Adrenal gland (tissue), 12 donors: ENCODE data around the gene SLC19A1. TPM values are rescaled to one million over a fixed set of nuclear protein-coding genes. Genes with fewer than 3 reads are reported as not detected.

ENCODE experiments used
- DNase-seq, 7 donors: peaks; one replicate each; pipeline ENCODE4 v3.0.0-alpha.2; 2019 to 2020
- H3K27ac ChIP-seq, 5 donors: fragments of 200-600 bp; sonication (generic) in 4 of 5; 1 replicate in 3 of 5; 2 replicates in 2 of 5; pipeline versions ENCODE4 v1.5.1 to v1.8.0; 2016 to 2020; ENCODE audit warnings: mild to moderate bottlenecking in 1 of 5
- H3K27me3 ChIP-seq: fragments of 200-600 bp; 2 replicates; pipeline ENCODE4 v1.8.0; 2021
- H3K36me3 ChIP-seq, 2 donors: fragments of 200-600 bp; replicated peaks in 1 of 2; 1 replicate in 1 of 2; 2 replicates in 1 of 2; pipeline versions ENCODE4 v1.5.1 to v1.8.0; 2018 to 2022
- H3K4me1 ChIP-seq, 2 donors: fragments of 200-600 bp; replicated peaks in 1 of 2; 1 replicate in 1 of 2; 2 replicates in 1 of 2; pipeline versions ENCODE4 v1.5.1 to v1.8.0; 2018 to 2021
- H3K4me3 ChIP-seq, 4 donors: fragments of 200-600 bp; sonication (generic) in 3 of 4; one replicate each; pipeline ENCODE4 v1.5.1; 2016 to 2018
- H3K9me3 ChIP-seq, 3 donors: fragments of 200-600 bp; sonication (generic) in 1 of 3; replicated peaks in 1 of 3; 1 replicate in 2 of 3; 2 replicates in 1 of 3; pipeline versions ENCODE4 v1.5.1 to v1.8.0; 2016 to 2021
- POLR2A ChIP-seq, 2 donors: fragments of 450-650 bp; IDR thresholded peaks; one replicate each; pipeline ENCODE4 v1.6.1; 2017; ENCODE audit warnings: antibody characterized with exemption in 2 of 2, mild to moderate bottlenecking in 2 of 2, moderate library complexity in 1 of 2
- WGBS, 4 donors: extraction: QIAGEN DNeasy Blood & Tissue Kit in 2 of 4; methylation state at CpG; one replicate each; pipeline versions ENCODE4 v1.1.5 to v1.1.7; 2013 to 2017; 5-methylcytosine and 5-hydroxymethylcytosine counted together
- intact Hi-C, 2 donors: fragments of 100-400 bp; cut with DNase I; formaldehyde crosslinking; loops; one replicate each; pipeline versions ENCODE4 v1.14.1 to v1.15.0; 2022 to 2023
- polyA plus RNA-seq, 3 donors: library from polyadenylated mRNA; stranded (reverse); fragments of 200-250 nt in 2 of 3; fragments of 350-450 nt in 1 of 3; fragmentation: Illumina TruSeq in 1 of 3; extraction: RNeasy Lipid Tissue Mini Kit (QIAGEN cat#74804) in 1 of 3; gene quantifications; one replicate each; pipeline ENCODE4 v1.2.3, GENCODE V29; 2013 to 2014
- total RNA-seq, 9 donors: library from RNA; depleted of rRNA in 4 of 9; stranded (reverse); fragments of >200 nt in 4 of 9; fragments of 120-200 nt in 1 of 9; fragmentation: NEBNext Ultra II Directional in 1 of 9; extraction: Animal tissue kit (Norgen Biotek cat#: 25700) in 1 of 9; gene quantifications; one replicate each; pipeline versions ENCODE4 v1.1.0 to v1.2.4, GENCODE V29; 2013 to 2023
- TF ChIP-seq, protein P1 (sequence below), 6 experiments: fragments of 450-650 bp in 4 of 6; fragments of 200-600 bp in 2 of 6; sonication (generic) in 1 of 6; IDR thresholded peaks; 1 replicate in 5 of 6; 2 replicates in 1 of 6; pipeline versions ENCODE4 v1.5.1 to v1.8.0; 2016 to 2021; ENCODE audit warnings: antibody characterized with exemption in 6 of 6, mild to moderate bottlenecking in 2 of 6, moderate library complexity in 1 of 6
- donor health status: healthy with polysubstance abuse.
- donor health status: Bipolar disorder and iron deficiency.
- donor health status: DM: yes; HTN: yes; CAD: no.
- donor health status: DM: no; HTN: no; CAD: no.
- donor health status: DM: no; HTN: no; CAD: no.
- donor health status: DM: yes; HTN: yes; CAD: no.

The SLC19A1 gene
- total and polyA plus RNA-seq, 12 donors: 1.7 to 21.2 (median 15.3) TPM

DNA sequence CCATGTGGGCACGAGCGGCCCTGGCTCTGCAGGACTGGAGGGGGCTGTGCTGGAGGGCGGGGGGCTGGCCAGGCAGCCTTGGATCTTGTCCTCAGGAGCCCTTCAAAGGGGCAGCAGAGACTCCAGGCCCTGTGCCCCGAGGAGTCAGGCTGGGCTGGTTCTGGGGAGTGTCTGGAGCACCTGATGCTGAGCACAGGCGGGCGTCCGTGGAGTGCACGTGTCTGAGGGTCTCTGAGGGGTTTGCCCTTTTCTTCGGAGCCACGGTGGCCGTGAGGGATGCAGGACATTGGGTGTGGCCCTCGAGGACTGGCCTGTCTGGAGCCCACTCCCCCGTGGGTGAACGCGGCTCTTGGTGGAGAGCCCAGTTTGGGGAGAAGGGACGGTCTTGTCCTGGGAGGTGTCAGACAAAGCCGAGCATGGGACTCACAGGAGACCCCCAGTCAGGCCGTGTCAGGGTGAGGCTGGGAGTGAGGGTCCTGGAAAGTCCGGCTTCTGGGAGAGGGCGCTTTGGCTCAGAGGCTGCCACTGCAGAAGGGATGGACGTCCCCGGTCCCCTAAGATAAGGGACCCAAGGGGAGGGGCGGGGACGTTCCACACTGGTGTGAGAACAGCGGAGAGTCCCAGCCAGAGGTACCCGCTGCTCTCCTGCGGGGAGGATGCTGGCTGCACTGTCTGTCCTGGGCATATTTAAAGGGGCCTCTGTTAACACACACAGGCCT is 76.5 kb downstream of the SLC19A1 start:
- no peaks in the 10 kb centered on the region for H3K9me3 ChIP-seq
- DNase-seq: no peak
- 85 to 91% (median 89%) methylated on average over 9 to 27 of the region's 27 CpGs for WGBS, 4 donors
- intact Hi-C loops: no loop called here
- no peak for TF ChIP-seq POLR2A (IDR thresholded peaks at IDR 0.05)
- TF ChIP-seq, protein P1, sequence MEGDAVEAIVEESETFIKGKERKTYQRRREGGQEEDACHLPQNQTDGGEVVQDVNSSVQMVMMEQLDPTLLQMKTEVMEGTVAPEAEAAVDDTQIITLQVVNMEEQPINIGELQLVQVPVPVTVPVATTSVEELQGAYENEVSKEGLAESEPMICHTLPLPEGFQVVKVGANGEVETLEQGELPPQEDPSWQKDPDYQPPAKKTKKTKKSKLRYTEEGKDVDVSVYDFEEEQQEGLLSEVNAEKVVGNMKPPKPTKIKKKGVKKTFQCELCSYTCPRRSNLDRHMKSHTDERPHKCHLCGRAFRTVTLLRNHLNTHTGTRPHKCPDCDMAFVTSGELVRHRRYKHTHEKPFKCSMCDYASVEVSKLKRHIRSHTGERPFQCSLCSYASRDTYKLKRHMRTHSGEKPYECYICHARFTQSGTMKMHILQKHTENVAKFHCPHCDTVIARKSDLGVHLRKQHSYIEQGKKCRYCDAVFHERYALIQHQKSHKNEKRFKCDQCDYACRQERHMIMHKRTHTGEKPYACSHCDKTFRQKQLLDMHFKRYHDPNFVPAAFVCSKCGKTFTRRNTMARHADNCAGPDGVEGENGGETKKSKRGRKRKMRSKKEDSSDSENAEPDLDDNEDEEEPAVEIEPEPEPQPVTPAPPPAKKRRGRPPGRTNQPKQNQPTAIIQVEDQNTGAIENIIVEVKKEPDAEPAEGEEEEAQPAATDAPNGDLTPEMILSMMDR (IDR thresholded peaks at IDR 0.05): no peak
- peaks cover 2 to 7% of the 10 kb centered on the region in 2 donors for H3K4me1 ChIP-seq
- peaks cover 0 to 7% of the 10 kb centered on the region in 2 donors for H3K36me3 ChIP-seq
- no peak overlapping the region for H3K4me3 ChIP-seq
- no peaks in the 10 kb centered on the region for H3K27me3 ChIP-seq
- H3K27ac ChIP-seq: no peak overlapping the region

DNA sequence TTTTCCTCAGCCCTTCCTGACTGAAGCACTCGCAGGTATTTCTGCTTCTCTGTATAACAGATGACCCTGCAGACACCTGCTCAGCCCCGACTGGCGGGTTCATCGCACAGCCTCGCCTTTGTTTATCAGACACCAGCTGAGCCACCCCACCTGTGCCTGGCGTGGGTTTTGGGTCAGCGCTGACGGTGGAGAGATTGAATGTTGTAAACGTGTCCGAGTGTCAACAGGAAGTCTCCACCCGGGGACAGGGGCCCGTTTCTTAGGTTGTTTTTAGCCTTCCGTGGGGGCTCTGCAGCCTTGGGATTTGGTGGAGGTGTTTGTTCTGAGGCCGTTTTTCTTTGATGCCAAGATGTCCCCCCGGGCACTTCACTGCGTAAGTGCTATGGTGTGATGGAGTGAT is 77.1 kb downstream of the SLC19A1 start:
- Histone ChIP-seq H3K4me3 (no peak overlapping the region), H3K9me3 (no peaks in the 10 kb centered on the region), H3K27me3 (no peaks in the 10 kb centered on the region), H3K27ac (no peak overlapping the region), H3K36me3 (peaks cover 0 to 7% of the 10 kb centered on the region in 2 donors), H3K4me1 (peaks cover 0 to 6% of the 10 kb centered on the region in 2 donors)
- 79 to 84% (median 81%) methylated on average over 15 to 16 of the region's 16 CpGs for WGBS, 4 donors
- DNase-seq: no peak
- intact Hi-C loops: no loop called here
- TF ChIP-seq POLR2A (IDR thresholded peaks at IDR 0.05): no peak
- TF ChIP-seq, protein P1 (IDR thresholded peaks at IDR 0.05): no peak

DNA sequence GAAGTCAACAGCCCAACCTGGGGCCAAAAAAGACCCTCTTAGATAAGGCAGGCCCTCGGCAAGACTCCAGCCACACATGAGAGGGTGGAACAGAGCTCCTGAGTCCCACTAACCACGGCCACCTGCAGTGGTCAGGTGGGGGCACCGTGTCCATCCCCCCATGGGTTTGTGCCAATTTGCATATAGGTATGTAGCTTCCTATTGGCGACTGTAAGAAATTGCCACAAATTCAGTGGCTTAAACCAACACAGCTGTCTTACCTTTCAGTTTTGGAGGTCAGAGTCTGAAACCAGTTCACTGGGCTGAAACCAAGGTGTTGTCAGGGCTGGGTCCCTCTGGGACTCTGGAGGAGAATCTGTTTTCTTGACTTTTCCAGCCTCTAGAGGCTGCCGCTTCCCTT is 77.9 kb downstream of the SLC19A1 start:
- Histone ChIP-seq H3K27ac (no peak overlapping the region), H3K4me1 (peaks cover 0 to 6% of the 10 kb centered on the region in 2 donors), H3K9me3 (no peaks in the 10 kb centered on the region), H3K27me3 (no peaks in the 10 kb centered on the region), H3K4me3 (no peak overlapping the region), H3K36me3 (peaks cover 0 to 7% of the 10 kb centered on the region in 2 donors)
- WGBS, 4 donors: 88 to 94% (median 92%) methylated on average over 2 to 5 of the region's 5 CpGs
- no peak for DNase-seq
- TF ChIP-seq POLR2A (IDR thresholded peaks at IDR 0.05): no peak
- intact Hi-C loops: no loop called here

DNA sequence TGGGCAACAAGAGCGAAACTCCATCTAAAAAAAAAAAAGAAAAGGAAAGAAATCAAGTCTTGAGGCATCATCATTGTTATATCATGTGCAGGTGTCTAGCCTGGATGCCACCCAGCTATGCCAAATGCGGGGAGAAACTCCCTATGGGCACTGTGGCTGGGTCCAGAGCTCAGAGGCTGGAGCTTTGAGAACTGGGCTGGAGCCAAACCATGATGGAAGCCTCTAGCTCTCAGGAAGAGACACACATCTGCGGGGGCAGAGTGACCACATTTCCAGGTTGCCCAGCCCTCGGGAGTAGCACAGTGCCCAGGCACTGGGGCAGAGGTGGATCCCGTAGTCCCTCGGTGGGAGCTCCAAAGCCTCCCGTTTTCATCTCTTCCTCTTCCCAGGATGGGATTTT is 78.4 kb downstream of the SLC19A1 start:
- Histone ChIP-seq H3K4me3 (no peak overlapping the region), H3K9me3 (no peaks in the 10 kb centered on the region), H3K36me3 (peaks cover 0 to 3% of the 10 kb centered on the region in 2 donors), H3K27ac (no peak overlapping the region), H3K4me1 (peaks cover 0 to 6% of the 10 kb centered on the region in 2 donors), H3K27me3 (no peaks in the 10 kb centered on the region)
- no peak for TF ChIP-seq POLR2A (IDR thresholded peaks at IDR 0.05)
- TF ChIP-seq, protein P1 (IDR thresholded peaks at IDR 0.05): no peak
- 89 to 93% (median 91%) methylated on average over 4 to 7 of the region's 7 CpGs for WGBS, 4 donors
- intact Hi-C loops: no loop called here
- no peak for DNase-seq

DNA sequence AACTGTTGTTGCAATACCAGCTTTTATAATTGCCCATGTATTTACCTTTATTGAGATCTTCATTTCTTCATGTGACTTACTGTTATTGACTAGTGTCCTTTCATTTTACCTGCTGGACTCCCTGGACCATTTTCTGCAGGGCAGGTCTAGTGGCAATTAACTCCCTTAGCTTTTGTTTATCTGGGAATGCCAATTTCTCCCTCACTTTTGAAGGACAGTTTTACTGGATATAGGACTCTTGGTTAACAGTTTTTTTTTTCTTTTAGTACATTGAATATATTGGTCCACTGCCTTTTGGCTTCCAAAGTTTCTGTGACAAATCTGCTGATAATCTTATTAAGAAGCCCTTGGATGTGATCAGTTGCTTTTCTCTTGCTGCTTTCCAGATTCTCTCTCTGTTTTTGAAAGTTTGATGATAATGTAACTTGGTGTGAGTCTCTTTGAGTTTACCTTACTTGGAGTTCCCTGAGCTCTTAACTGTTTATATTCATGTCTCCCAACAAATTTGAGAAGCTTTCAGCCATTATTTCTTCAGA is 80.4 kb downstream of the SLC19A1 start:
- H3K27ac ChIP-seq: no peak overlapping the region
- intact Hi-C loops: no loop called here
- peaks cover 0 to 4% of the 10 kb centered on the region in 2 donors for H3K4me1 ChIP-seq
- TF ChIP-seq POLR2A (IDR thresholded peaks at IDR 0.05): no peak
- TF ChIP-seq, protein P1 (IDR thresholded peaks at IDR 0.05): no peak
- H3K27me3 ChIP-seq: no peaks in the 10 kb centered on the region
- H3K9me3 ChIP-seq: no peaks in the 10 kb centered on the region
- no peaks in the 10 kb centered on the region for H3K36me3 ChIP-seq
- no peak for DNase-seq
- no peak overlapping the region for H3K4me3 ChIP-seq
